Erythroblast (primary cell): Measurements from ENCODE around the gene DLG2.

Experiments used
- GATA1 ChIP-seq: IDR thresholded peaks from 2 replicates; pipeline ENCODE4 v1.6.1; 2011; ENCODE audit warnings: low read depth, mild to moderate bottlenecking, control low read depth, low read length, moderate library complexity
- POLR2A ChIP-seq: IDR thresholded peaks from 2 replicates; pipeline ENCODE4 v1.6.1; 2011; ENCODE audit warnings: mild to moderate bottlenecking, low read length

DNA sequence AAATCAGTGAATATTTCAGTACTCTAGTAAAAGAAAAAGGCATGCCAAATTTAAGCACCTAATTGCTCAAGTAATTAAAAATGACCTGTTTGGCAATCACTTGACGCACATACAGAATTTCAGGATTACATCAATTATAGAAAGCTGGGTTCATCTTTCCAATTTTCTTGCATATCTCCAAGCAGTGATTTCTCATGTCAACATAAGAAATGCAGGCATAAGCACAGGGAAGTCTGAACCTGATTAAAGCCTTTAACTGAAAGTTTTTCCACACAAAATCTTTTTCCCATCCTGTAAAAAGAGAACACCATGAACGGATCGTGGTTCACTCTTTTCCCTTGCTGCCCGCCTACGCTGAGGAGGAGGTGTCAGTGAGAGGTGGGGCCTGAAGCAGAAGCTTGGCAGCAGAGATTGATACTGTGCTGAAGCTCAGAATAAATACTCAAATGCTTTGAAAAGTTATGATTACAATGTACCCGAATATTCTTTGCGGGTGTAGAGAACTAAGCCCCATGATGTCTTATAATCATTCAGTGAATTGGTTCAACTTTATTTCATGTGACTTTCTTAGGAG lies 1636.9 kb downstream of the DLG2 start:
- TF ChIP-seq POLR2A (no peak), GATA1 (no peak)
